GM18505 (cell line): Measurements from ENCODE around the gene PPBP.
"Not testable (repeated sequence)": the region's sequence is repeated elsewhere in the genome, so short reads cannot be mapped to it uniquely, and the experiment has no call there.

Experiments used
- ATAC-seq: cut with Tn5 transposase; IDR thresholded peaks from one replicate; pipeline ENCODE4 v1.9.1; 2021; ENCODE audit not compliant: unreplicated experiment
- POLR2A ChIP-seq: IDR thresholded peaks from 4 replicates; pipeline ENCODE4 v1.6.1; 2011; ENCODE audit warnings: borderline replicate concordance; ENCODE audit not compliant: insufficient read depth, insufficient read length; ENCODE audit errors: extremely low read depth

PPBP gene

GRCh38 chr4:74009307-74009706 lies 21.3 kb upstream of the PPBP start:
- no peak for TF ChIP-seq POLR2A
- ATAC-seq, result no peak

- TF ChIP-seq POLR2A, result no peak
- ATAC-seq, result no peak
Measured at GRCh38 chr4:74006009-74006476, 18.1 kb upstream of the PPBP start.

- no peak for ATAC-seq
- no peak for TF ChIP-seq POLR2A
Measured at GRCh38 chr4:74005528-74005927, 17.5 kb upstream of the PPBP start.

GRCh38 chr4:74004668-74005067 lies 16.7 kb upstream of the PPBP start:
- ATAC-seq, result no peak
- no peak for TF ChIP-seq POLR2A

- no peak for ATAC-seq
- no peak for TF ChIP-seq POLR2A
Measured at GRCh38 chr4:74000301-74000700, 12.3 kb upstream of the PPBP start.

GRCh38 chr4:73998040-73999011 lies 10.3 kb upstream of the PPBP start, which contains the start of gene CXCL5:
Gene CXCL5 (minus strand): TSS chr4:73998677. CDS start chr4:73998581, 96 bp downstream.
- no peak for TF ChIP-seq POLR2A
- ATAC-seq, result no peak

GRCh38 chr4:73992050-73992449 lies 4.1 kb upstream of the PPBP start:
- TF ChIP-seq POLR2A, result no peak
- ATAC-seq, result no peak

GRCh38 chr4:73991742-73992000 lies 3.7 kb upstream of the PPBP start:
- no peak for TF ChIP-seq POLR2A
- ATAC-seq, result no peak

- ATAC-seq, result no peak
- TF ChIP-seq POLR2A, result no peak
Measured at GRCh38 chr4:73990988-73991741, 3.2 kb upstream of the PPBP start.

GRCh38 chr4:73989928-73990327 lies 1.9 kb upstream of the PPBP start:
- ATAC-seq, result no peak
- no peak for TF ChIP-seq POLR2A

- TF ChIP-seq POLR2A, result no peak
- ATAC-seq, result no peak
Measured at GRCh38 chr4:73989031-73989430, 1.0 kb upstream of the PPBP start.

GRCh38 chr4:73985528-73985852 lies 2.5 kb downstream of the PPBP start:
- ATAC-seq, result no peak
- TF ChIP-seq POLR2A, result no peak

- no peak for TF ChIP-seq POLR2A
- ATAC-seq, result no peak
Measured at GRCh38 chr4:73984736-73985527, 3.1 kb downstream of the PPBP start.

GRCh38 chr4:73981175-73981574 lies 6.8 kb downstream of the PPBP start:
- not testable (repeated sequence) for ATAC-seq

- TF ChIP-seq POLR2A, result no peak
- no peak for ATAC-seq
Measured at GRCh38 chr4:73979407-73979957, 8.5 kb downstream of the PPBP start.
